DOHH2 (cell line): ENCODE data around the gene AIG1.

Experiments
- EZH2phosphoT487 ChIP-seq: fragments of 200-600 bp; sonication (generic); IDR thresholded peaks from 2 replicates; pipeline ENCODE4 v1.6.1; 2017; ENCODE audit warnings: borderline replicate concordance, mild to moderate bottlenecking, antibody characterized with exemption, low read length, moderate library complexity, mixed read lengths
- TF ChIP-seq, protein P1 (sequence below): fragments of 200-600 bp; sonication (generic); IDR thresholded peaks from one replicate; pipeline ENCODE4 v1.5.1; 2014; ENCODE audit warnings: antibody characterized with exemption, mild to moderate bottlenecking, low read depth, low read length; ENCODE audit not compliant: poor library complexity, severe bottlenecking

DNA sequence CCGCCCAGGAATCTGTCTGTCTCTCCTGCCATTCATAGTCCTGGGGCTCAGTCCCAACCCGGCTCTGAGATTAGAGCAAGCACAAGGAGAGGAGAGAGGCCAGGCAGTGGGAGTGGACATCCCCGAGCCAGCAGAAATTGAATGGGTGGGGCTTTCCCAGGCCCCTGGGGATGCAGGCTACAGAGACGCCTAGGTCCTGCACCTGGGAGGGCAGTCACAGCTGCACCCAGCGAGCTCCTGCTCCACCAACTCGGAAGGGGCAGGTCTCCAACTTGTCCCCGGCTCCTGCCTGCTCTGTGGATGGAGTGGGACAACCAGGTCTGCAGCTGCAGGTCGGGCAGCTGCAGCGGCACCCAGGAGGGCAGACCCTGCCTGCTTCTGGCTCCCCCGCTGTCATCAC is 11.1 kb upstream of the AIG1 start:
- TF ChIP-seq, protein P1, sequence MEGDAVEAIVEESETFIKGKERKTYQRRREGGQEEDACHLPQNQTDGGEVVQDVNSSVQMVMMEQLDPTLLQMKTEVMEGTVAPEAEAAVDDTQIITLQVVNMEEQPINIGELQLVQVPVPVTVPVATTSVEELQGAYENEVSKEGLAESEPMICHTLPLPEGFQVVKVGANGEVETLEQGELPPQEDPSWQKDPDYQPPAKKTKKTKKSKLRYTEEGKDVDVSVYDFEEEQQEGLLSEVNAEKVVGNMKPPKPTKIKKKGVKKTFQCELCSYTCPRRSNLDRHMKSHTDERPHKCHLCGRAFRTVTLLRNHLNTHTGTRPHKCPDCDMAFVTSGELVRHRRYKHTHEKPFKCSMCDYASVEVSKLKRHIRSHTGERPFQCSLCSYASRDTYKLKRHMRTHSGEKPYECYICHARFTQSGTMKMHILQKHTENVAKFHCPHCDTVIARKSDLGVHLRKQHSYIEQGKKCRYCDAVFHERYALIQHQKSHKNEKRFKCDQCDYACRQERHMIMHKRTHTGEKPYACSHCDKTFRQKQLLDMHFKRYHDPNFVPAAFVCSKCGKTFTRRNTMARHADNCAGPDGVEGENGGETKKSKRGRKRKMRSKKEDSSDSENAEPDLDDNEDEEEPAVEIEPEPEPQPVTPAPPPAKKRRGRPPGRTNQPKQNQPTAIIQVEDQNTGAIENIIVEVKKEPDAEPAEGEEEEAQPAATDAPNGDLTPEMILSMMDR: no peak
- TF ChIP-seq EZH2phosphoT487: no peak
